Measurements from ENCODE around the gene ENC1.

The ENC1 gene

DNA sequence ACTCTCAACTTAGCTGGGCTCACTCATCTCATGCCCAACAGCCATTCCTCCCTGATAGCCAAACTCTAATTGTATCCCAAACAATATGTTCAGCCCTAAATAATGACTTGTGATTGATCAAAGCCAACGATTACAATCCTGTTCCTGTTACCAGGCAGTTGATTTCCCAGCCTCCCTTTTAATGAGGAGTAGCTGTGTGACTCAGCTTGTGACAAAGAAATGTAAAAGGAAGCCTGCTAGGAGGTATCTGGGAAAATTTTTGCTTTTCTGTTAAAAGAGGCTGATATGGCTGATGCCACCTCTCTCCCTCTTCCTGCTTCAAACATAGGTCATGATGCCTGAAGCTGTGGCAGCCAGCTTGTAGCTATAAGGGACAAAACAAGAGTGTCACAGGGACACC, 19.6 kb upstream of the ENC1 start:
- in situ Hi-C loops (cut with MboI; ENCODE audit: low sequenced_read_pairs) = loop anchor here (25.0 kb wide), 1 partner anchor 1073 kb away; no protein-coding TSS in a partner anchor

DNA sequence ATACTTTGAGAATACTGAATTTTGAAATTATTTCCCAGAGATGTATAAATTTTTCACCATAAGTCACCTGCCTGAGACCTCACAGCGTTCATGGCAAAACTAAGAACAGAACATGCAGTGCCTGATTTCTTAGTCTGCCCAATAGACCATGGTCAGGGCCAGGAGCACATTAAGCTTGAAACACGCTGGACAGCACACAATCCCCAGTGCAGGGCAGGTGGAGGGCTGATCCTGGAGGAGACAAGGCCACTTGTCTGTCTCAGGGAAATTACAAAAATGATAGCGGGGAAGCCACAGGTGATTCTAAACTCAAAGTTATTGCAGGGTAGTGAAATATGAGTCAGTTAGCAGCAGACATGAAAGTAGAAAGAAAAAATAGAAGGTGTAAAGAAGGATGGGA, 18.6 kb upstream of the ENC1 start:
- in situ Hi-C loops (cut with MboI; ENCODE audit: low sequenced_read_pairs) = loop anchor here (10.0 to 25.0 kb wide), 2 partner anchors 764 to 1072 kb away; no protein-coding TSS in a partner anchor

DNA sequence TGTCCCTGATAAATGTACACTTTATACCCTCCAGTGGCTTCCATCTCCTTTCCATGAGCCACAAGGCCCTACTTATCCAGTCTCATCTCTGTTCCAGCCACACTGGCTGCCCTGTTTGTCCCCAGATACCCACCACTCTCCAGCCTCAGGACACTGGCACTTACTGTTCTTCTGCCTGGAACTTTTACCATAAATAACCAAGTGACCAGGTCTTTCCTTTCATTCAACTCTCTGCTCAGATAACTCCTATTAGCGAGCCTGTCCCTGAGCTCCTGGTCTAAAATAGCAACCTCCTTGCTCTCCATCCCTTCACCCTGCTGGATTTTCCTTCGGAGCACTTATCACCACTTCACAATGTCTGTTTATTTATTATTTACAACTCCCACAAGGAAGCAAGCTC, 16.6 kb upstream of the ENC1 start:
- in situ Hi-C loops (cut with MboI; ENCODE audit: low sequenced_read_pairs) = loop anchor here (10.0 to 25.0 kb wide), 2 partner anchors 762 to 1070 kb away; no protein-coding TSS in a partner anchor

DNA sequence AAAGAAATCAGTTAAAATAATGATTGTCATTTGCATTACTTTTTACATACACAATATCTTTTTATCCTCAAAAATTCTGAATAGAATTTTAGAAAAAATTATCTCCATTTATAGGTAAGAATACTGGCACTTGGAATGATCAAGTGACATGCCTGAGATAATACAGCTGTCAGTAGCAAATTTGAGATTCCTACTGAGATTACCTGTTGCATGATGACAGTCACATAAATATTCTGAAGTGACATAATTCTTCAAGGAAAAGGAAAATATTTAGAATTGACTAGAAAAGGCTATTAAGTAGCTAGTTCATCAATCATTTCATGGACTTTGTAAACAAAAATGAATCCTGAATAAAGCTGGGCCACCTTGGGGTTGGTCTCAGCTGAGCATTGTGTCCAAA, 15.2 kb upstream of the ENC1 start:
- in situ Hi-C loops (cut with MboI; ENCODE audit: low sequenced_read_pairs) = loop anchor here (10.0 to 25.0 kb wide), 2 partner anchors 761 to 1068 kb away; no protein-coding TSS in a partner anchor

DNA sequence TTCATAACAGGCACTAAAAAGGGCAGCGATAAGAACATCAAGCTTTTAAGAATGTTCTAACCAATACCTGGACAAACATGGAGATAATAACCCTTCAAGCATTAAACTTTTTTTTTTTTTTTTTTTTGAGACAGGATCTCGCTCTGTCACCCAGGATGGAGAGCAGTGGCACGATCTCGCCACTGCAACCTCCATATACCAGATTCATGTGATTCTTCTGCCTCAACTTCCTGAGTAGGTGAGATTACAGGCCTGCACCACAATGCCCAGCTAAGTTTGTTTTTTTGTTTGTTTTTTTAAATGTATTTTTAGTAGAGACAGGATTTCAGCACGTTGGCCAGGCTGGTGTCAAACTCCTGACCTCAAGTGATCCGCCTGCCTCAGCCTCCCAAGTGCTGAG, 14.7 kb upstream of the ENC1 start:
- in situ Hi-C loops (cut with MboI; ENCODE audit: low sequenced_read_pairs) = loop anchor here (10.0 to 25.0 kb wide), 2 partner anchors 760 to 1068 kb away; no protein-coding TSS in a partner anchor

DNA sequence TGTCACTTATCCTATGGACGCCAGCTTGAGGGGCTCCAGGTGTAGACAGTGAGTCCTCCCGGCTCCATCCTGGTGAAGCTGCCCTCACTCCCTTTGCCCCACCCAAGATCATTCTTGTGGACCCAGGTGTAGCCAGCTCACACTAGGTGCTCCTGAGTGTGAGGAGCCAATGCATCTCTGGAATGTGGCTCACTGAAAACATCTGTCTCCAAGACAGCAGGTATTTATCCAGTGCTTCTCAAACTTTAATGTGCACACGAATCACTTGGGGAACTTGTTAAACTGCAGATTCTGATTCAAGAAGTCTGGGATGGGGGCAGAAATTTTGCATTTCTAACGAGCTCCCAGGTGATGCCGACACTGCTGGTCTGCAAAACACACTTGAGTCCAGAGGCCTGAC, 13.5 kb upstream of the ENC1 start:
- in situ Hi-C loops (cut with MboI; ENCODE audit: low sequenced_read_pairs) = loop anchor here (10.0 to 25.0 kb wide), 2 partner anchors 759 to 1067 kb away; no protein-coding TSS in a partner anchor

DNA sequence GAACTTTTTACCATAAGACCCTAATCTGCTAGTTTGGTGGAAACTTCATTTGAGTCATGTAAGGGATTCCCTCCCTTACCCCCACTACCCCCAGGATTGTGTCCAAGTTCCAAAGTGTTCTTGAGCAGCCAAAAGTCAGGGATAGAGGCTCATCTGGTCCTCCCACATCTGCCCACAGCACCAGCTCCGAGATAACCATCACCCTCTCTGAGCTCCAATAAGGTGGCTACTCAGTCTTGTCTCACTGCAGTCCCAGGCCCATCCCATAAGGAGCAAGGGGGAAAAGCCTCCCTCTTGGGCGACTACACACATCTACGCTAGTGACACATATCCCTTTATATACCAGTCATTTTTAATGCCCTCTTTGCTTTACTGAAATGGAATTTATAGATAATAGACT, 12.0 kb upstream of the ENC1 start:
- in situ Hi-C loops (cut with MboI; ENCODE audit: low sequenced_read_pairs) = loop anchor here (10.0 to 25.0 kb wide), 2 partner anchors 758 to 1065 kb away; no protein-coding TSS in a partner anchor

DNA sequence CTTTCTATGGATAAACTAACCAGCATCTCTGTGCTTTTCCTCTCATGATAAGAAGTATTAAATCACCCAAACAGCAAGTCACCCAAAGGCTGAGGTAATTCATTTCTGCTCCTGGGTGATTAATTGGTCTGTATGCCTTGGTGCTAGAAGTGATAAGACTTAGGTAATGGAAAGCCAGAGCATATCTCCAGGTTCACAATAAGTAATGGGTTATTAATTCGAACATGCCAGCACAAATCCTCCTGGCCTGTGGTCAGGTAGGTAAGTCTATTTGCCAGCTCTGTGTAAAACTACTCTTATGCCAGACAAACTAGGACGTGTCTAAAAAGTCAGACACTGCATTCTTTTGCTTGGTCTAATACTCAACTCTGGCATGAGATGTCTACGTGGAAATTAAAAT, 11.2 kb upstream of the ENC1 start:
- in situ Hi-C loops (cut with MboI; ENCODE audit: low sequenced_read_pairs) = loop anchor here (10.0 to 25.0 kb wide), 2 partner anchors 757 to 1064 kb away; no protein-coding TSS in a partner anchor

DNA sequence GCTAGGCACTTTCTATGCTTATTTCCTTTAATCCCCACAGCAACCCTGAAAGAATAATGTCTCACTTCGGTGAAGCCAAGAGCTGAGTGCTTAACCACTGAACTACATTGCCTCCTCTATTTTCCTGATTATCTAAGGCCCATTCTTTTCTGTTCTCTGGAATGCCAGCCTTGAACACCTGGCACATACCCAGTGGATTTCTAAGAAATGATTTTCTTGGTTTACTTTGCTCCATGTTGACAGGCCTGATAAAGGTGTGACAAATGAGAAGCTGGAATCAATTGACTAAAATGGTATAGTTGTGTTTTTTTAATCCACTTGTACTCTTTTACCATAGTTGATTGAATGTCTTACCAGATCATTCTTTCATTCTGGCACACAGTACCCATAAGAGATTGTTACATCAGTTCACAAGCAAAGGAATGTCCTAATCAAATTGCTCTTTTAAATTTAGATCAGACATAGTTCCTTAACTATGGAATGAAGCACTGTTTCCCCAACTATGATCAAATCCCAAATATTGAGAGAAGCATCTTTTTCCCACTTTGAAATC, 9.0 kb upstream of the ENC1 start:
- in situ Hi-C loops (cut with MboI; ENCODE audit: low sequenced_read_pairs) = loop anchor here (10.0 kb wide), 1 partner anchor 625 kb away; no protein-coding TSS in a partner anchor

DNA sequence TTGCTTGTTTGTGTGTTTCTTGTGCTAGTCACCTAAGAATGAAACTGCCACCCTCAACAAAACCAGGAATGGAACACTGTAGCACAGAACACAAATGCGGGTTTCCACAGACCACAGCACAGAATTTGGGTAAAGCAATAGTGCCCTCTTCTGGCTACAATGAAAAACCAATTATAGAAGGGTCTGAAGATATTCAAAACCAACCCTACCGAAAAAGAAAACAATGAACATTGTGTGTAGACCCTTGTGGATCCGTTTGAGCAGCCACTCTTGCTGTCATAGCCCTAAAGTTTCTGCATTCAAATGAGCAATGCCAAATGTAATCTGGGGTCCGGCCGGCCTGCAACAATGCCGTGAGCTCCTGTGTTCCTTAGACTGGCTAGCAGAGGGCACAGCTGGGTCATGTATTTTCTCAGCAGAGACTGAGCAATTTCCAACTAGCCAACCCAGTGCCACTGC, 8.3 kb upstream of the ENC1 start:
- in situ Hi-C loops (cut with MboI; ENCODE audit: low sequenced_read_pairs) = loop anchor here (10.0 kb wide), 1 partner anchor 624 kb away; no protein-coding TSS in a partner anchor

DNA sequence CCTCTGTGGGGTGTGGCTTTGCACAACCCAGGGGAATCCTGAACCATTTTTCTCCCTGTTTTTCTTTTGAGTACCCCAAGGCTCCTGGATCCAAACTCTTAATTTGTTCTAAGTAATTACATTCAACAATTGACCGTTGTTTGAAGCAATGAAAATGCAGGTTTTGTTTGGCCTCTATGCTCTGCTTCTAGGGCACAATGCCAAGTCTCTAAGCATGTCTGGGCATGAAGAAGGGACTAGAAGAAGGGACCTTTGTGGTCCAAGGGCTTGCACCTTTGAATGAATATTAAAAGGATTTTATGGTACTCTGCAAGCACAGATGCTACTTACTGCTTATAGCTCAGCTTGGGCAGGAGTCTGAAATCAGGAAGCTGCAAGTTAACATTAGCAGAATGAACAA, 6.6 kb upstream of the ENC1 start:
- in situ Hi-C loops (cut with MboI; ENCODE audit: low sequenced_read_pairs) = loop anchor here (10.0 kb wide), 1 partner anchor 622 kb away; no protein-coding TSS in a partner anchor

DNA sequence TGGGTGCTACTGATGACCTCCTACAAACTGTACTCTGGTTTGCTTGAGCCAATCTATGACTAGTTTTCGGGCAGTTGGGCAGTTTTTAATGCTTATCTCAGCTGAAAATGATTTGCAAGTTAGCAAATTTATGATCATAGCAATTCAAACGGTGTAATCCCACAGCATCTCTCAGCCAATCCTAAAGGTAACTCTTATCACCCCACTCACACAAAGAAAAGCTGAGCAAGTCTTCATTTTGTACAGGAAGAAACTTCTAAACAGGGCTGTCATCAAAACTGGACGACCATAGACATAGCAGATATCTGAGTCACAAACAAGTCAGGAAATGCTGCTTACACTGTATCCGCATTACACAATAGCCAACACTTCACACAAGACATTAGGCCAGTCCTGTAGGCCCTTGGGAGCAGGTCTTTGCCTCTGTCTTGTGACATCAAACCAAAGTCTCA, 2.6 kb upstream of the ENC1 start:
- in situ Hi-C loops (cut with MboI; ENCODE audit: low sequenced_read_pairs) = loop anchor here (10.0 kb wide), 1 partner anchor 618 kb away; no protein-coding TSS in a partner anchor

DNA sequence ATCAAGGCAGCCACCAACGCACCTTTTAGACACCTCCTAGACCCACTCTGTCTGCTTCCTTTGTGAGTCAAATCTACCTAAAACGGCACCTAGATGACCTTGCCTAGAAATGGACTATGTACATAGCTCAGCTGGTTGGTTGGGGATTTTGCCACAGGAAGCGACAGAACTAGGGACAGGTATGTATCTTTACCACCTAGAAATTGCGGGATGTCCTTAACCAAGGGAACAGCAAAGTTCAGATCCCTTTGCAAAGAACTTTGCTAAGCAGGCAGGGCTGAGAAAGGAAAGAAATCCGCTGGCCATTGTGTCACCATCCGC, 2.0 kb upstream of the ENC1 start:
- in situ Hi-C loops (cut with MboI; ENCODE audit: low sequenced_read_pairs) = loop anchor here (10.0 kb wide), 1 partner anchor 618 kb away; no protein-coding TSS in a partner anchor

DNA sequence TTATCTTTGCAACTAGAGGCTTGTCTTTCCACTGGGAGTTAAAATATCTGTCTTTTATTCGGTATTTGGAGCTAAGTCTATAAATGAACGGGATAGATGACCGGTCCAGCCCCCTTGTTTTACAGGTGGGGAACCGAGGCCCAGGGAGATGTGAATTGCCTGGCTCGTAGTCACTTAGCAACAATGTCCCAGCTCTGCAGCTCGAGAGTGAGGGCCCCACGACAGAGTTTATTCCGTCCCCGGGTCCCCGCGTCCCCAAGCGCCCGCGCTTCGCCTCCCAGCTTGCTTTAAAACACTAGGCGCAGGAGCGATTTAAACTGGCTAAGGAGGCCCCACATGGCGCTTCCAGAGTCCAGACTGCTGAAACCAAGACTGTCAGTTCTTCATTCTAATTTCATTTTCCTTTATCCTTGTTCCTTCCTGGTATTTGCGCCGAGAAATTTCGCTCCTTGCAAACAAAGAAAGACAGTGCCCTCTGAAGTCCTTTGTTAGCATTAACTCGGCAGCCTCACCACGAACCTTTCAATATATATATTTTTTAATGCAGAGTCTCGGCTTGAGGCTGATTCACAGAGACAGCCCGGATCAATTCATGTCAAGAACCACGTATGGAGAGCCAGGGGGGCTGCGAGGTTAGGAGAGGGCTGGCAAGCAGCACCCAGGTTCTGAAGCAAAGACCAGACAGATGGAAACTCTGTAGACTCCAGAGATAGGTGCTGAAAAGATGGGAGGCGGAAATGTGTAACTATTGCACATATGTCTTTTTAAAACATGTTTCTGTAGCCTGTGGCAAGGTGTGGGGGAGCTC, 1.4 kb upstream of the ENC1 start:
- in situ Hi-C loops (cut with MboI; ENCODE audit: low sequenced_read_pairs) = loop anchor here (10.0 kb wide), 1 partner anchor 617 kb away; no protein-coding TSS in a partner anchor

DNA sequence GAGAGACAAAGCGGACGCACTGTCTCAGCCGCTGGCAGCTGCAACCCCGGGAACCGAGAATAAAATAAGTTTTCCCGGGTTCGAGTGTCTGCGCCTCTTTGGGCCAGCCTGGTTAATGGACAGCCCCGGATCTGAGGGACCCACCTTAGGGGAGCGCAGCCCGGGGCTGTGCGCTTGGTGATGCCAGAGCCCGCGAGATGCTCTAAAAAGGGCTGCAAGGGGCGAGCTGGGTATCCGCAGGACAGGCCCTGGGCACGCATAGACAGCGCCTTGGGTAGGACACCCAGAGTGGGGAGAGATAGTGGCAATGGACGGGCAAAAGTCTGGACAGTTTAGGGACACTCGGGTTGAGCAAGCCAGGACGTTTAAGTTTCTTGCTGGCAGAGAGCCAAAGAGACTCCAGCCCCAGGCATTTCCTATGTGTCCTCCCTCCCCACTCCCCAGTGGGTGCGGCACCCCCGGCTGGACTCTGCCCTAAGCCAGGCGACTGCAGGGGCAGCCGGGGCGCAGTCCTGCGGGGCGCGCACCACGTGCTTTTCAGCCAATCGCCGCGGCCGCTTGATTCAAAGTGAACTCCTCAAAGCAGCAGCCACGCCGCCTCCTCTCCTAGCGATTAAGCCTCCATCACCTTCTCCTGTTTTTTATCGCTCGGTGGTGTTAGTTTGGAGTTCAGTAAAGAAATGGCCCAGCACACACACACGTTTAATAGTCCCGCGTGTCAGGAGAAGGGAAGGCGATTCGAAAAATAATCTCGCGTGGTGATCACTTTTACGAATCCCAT, 616 bp upstream of the ENC1 start:
- in situ Hi-C loops (cut with MboI; ENCODE audit: low sequenced_read_pairs) = loop anchor here (10.0 kb wide), 1 partner anchor 616 kb away; no protein-coding TSS in a partner anchor

DNA sequence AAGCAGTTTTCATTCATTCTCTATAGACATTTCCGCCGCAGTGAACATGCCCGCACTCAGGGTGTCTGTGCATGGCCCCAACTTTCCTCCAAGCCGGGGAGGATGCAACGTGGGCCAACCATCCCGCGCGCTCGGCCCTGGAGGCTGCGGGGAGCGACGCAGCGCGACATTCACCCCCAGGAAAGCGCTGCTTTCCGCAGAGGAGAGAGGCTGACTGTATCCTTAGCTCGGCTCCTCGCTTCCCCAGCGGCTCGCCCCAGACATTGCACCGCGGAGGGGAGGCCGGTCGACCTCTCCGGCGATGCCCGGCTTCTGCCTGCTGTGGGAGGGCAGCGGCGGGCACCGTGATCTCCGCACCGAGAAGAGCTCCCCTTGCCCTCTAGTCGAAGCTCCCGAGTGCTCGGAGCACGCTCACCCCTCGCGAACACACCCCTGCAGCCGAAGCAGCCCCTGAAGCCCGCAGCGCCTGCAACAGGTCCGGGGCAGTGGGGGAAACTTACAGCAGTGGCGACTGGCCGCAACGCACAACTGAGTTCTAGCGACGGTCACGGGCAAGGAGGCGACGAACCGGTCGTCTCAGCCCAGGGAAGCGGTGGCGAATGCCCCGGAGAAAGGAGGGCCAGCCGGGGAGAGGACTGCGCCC, 600 bp downstream of the ENC1 start:
- in situ Hi-C loops (cut with MboI; ENCODE audit: low sequenced_read_pairs) = loop anchor here (10.0 kb wide), 1 partner anchor 615 kb away; no protein-coding TSS in a partner anchor

DNA sequence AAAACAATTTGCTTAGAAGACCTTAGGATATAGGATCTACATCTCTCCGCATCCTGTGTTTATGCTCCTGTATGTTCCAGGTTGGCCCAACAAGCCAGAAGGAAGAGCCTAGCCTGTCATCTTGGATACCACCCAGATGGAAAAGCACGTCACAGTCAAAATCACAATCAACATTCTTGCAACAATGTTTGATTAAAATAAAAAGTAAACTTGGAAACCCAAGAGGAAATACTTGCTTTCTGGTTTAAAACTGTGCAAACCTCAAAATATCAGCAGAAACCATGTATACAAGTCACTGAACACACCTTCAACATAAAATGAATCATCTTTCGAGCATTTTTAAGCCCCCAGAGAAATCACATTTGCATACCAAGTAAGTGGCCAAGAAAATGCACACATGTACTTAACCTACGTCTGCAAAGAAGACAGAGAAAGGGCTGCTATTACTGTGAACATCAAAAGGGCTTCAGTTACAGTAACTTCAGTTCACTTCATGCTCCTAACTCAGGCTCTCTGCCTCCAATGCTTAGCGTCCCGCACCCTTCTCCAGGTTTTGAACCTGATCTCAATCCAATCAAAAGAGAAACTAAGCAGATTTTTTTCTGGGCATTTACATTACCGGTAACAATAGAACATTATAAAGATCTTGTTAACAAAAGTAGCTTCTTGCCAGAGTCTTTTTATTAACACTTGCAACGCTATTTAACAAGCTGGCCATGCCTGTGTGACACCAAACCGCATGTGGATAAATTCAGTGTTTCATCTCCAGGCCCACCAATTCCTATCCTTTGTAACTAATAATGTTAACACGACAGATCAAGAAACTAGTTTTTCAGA, 1.3 kb downstream of the ENC1 start:
- in situ Hi-C loops (cut with MboI; ENCODE audit: low sequenced_read_pairs) = no loop called here

DNA sequence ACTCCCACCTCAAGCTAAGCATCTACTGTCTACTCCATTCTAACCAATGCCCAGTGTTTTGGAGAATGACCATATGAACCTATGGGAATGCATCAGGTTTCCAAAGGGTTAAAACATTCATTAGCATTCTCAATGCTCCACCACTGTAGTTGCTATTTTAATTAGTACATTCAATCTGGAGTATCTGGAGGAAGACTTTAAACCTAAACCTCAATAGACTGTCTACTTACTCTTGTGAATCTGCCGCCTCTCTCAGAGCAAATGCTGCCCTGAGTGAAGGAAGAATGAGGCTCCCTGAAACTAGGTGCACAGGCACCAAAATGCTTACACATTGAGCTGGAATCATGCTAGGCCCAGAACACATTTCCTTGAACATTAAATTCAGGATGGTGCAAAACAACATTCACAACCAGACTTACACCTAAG, 2.0 kb downstream of the ENC1 start:
- in situ Hi-C loops (cut with MboI; ENCODE audit: low sequenced_read_pairs) = no loop called here

DNA sequence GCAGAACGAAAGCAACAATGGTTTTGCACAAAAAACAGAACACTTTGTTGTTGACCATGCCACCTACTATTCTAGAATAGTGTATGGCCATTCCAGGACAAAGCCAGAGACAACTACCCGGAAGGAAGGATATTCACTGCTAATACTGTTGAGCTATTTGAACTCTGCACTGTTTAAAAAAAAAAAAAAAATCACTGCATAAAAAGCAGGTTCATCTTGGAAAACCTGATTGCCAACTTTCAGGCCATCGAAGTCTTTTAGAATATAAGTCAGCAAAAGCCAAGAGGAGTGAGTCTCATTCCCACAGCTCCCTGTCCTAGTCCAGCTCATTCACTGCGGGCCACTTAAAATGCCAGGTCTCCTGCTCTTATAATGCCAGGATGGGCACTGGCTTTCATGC, 4.0 kb downstream of the ENC1 start:
- in situ Hi-C loops (cut with MboI; ENCODE audit: low sequenced_read_pairs) = no loop called here

Measured in HL-60/S4 treated with phorbol 12-myristate 13-acetate at 8.2 ng/mL for 4 days and 3 days (cell line).